GM21825 (cell line): ENCODE measurements around the gene NAP1L4.

Experiments used
- ATAC-seq: cut with Tn5 transposase; IDR thresholded peaks from one replicate; pipeline ENCODE4 v1.9.1; 2021; ENCODE audit warnings: mild to moderate bottlenecking, moderate library complexity; ENCODE audit not compliant: unreplicated experiment

The NAP1L4 gene

GRCh38 chr11:2963761-2964160 lies 28.4 kb downstream of the NAP1L4 start:
- no peak for ATAC-seq

GRCh38 chr11:2963112-2963754 lies 28.9 kb downstream of the NAP1L4 start:
- no peak for ATAC-seq

- no peak for ATAC-seq
Measured at GRCh38 chr11:2961080-2961479, 31.0 kb downstream of the NAP1L4 start.

GRCh38 chr11:2960139-2960538 lies 32.0 kb downstream of the NAP1L4 start:
- no peak for ATAC-seq

- ATAC-seq: no peak
Measured at GRCh38 chr11:2958251-2958650, 33.9 kb downstream of the NAP1L4 start.

GRCh38 chr11:2955906-2956476 lies 36.1 kb downstream of the NAP1L4 start:
- ATAC-seq: no peak

GRCh38 chr11:2954263-2954662 lies 37.9 kb downstream of the NAP1L4 start:
- ATAC-seq: no peak

- no peak for ATAC-seq
Measured at GRCh38 chr11:2952290-2952689, 39.8 kb downstream of the NAP1L4 start.

- ATAC-seq: no peak
Measured at GRCh38 chr11:2951231-2952110, 40.7 kb downstream of the NAP1L4 start.

GRCh38 chr11:2950825-2951224 lies 41.3 kb downstream of the NAP1L4 start:
- no peak for ATAC-seq

- ATAC-seq: no peak
Measured at GRCh38 chr11:2949920-2950319, 42.2 kb downstream of the NAP1L4 start.

- ATAC-seq: no peak
Measured at GRCh38 chr11:2947744-2948143, 44.4 kb downstream of the NAP1L4 start.

GRCh38 chr11:2945757-2946287 lies 46.3 kb downstream of the NAP1L4 start:
- ATAC-seq: no peak

GRCh38 chr11:2945031-2945756 lies 46.9 kb downstream of the NAP1L4 start:
- ATAC-seq: no peak

GRCh38 chr11:2944530-2944929 lies 47.6 kb downstream of the NAP1L4 start:
- ATAC-seq: no peak

- ATAC-seq: no peak
Measured at GRCh38 chr11:2943711-2944118, 48.4 kb downstream of the NAP1L4 start.

GRCh38 chr11:2942872-2943710 lies 49.0 kb downstream of the NAP1L4 start:
- no peak for ATAC-seq

- no peak for ATAC-seq
Measured at GRCh38 chr11:2942447-2942846, 49.7 kb downstream of the NAP1L4 start.

- no peak for ATAC-seq
Measured at GRCh38 chr11:2940921-2941821, 51.0 kb downstream of the NAP1L4 start.
